Measurements from ENCODE around the gene KLHL26. TPM values are rescaled to one million over a fixed set of nuclear protein-coding genes. Genes with fewer than 3 reads are reported as not detected.
A peak's percentile ranks its signal among the peaks of the same experiment; 100 is the strongest.

Gene KLHL26
- total and polyA plus RNA-seq, 2 of the 13 experiments (the other 11 are each of a cell fraction or from before 2014, with no cell fraction given) = 1.5 to 1.7 TPM

DNA sequence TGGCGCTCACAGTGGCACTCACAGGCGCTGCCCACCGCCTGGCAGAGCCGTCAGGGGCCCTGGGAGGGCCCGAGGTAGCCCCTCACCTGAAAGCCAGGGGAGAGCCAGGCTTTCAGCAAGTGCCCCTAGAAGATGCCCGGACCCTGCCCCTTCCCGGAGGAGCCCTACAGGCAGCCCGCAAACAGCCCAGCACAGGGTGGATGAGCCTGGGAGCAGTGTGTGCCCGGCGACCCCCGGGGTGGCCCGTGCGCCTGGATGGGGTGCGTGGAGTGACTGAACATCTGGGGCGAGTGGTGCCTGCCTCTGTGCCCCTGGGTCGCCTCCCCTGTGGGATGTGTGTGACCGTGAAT lies 31.7 kb upstream of the KLHL26 start (continued):
- TF ChIP-seq ZNF432 (CRISPR knock-in tag; IDR thresholded peaks at IDR 0.05; ENCODE audit: borderline replicate concordance) = no peak

DNA sequence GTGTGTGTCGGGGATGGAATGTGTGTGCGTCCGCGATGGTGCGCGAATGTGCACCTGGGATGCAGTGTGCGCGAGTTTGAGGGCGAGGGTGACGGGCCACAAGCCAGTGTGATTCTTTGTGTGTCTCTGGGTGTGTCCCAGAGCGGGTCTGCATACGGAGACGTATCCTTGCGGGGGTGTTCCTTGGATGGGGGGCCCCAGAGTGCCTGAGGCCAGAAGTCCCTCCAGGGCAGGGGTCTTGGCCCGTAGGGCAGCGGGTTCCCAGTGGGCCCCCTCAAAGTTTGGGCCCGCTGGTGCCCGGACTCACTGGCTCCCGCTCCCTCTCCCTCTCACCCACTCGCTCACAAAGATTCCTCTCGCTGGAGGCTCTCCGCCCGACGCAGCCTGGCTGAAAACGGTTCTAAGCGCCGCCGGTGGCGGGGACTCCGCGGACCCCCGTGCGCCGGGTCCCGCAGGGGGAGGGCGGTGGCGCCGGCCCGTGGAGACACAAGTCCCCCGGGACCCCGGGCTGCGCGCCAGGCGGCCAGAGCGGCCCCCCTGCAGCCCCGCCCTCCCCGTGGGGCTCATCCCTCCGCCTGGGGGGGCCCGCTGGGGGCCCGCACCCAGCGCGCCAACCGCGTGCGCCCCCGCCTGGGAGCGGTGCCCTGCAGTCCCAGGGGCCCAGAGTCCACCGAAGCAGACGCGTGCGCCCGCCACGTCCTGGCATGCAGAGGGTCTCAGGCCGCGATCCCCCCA lies 31.1 kb upstream of the KLHL26 start:
- Histone ChIP-seq H3K27ac (ENCODE audit: extremely low read length, insufficient read depth, low read length) (peak overlapping the region; percentile 68), H4K20me1 (ENCODE audit: insufficient read depth, low read length) (peaks cover 26% of the 10 kb centered on the region), H3K4me2 (ENCODE audit: low read depth, low read length) (peak overlapping the region; percentile 91), H3K9me3 (ENCODE audit: low read length) (no peaks in the 10 kb centered on the region), H3K9ac (ENCODE audit: insufficient read depth, low read depth, low read length) (peak overlapping the region; percentile 80), H2AFZ (ENCODE audit: low read length) (no peak overlapping the region), H3K4me1 (ENCODE audit: insufficient read depth, low read length) (peaks cover 55% of the 10 kb centered on the region), H3K4me3 (replicated peaks in 1 of 3; ENCODE audit: insufficient read depth in 1 of 3, low read depth in 2 of 3, low read length in 3 of 3) (peak overlapping the region; percentile 67 to 82 (median 82)), H3K79me2 (ENCODE audit: insufficient read depth, low read length) (peaks cover 34% of the 10 kb centered on the region), H3K36me3 (replicated peaks in 1 of 2; ENCODE audit: control insufficient read depth in 1 of 2, insufficient read depth in 2 of 2, low read length in 2 of 2) (peaks cover 6 to 12% of the 10 kb centered on the region in 2 experiments; a peak in 3 of 5 replicates), H3K27me3 (ENCODE audit: control insufficient read depth in 1 of 2, insufficient read depth in 2 of 2, low read length in 2 of 2) (no peaks in the 10 kb centered on the region; a peak in 1 of 5 replicates)
- ChIA-PET CTCF (ENCODE audit: low intra/inter-chr PET ratio, low total read pairs) (no interaction called here), POLR2A (interaction anchor here (1.6 kb wide), 1 partner anchor 16 kb away, joined by 4 read pairs; no protein-coding TSS in a partner anchor)
- 0% methylated on average over 5 of the region's 65 CpGs for WGBS (ENCODE audit: low lambda C conversion rate)
- DNase-seq (ENCODE audit: low spot score) (no peak), ATAC-seq (no peak), FAIRE-seq (no peak)
- in situ Hi-C loops (cut with HindIII; ENCODE audit: extremely low pct_ligation_motif_present, low pct_unique_long_range_greater_than_20kb) (no loop called here), intact Hi-C loops (cut with micrococcal nuclease; ENCODE audit: unreplicated experiment) (no loop called here)
- no TSS peak for BruUV-seq (replicated peaks)
- TF ChIP-seq, protein P1, sequence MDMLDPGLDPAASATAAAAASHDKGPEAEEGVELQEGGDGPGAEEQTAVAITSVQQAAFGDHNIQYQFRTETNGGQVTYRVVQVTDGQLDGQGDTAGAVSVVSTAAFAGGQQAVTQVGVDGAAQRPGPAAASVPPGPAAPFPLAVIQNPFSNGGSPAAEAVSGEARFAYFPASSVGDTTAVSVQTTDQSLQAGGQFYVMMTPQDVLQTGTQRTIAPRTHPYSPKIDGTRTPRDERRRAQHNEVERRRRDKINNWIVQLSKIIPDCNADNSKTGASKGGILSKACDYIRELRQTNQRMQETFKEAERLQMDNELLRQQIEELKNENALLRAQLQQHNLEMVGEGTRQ (IDR thresholded peaks at IDR 0.05; ENCODE audit: low read depth, low read length) = no peak
- TF ChIP-seq, protein P1 (CRISPR knock-in tag; IDR thresholded peaks at IDR 0.05; ENCODE audit: borderline replicate concordance) = no peak
- TF ChIP-seq ZNF124 (CRISPR knock-in tag; IDR thresholded peaks at IDR 0.05) = no peak
- TF ChIP-seq ETV6 (CRISPR knock-in tag; conservative IDR thresholded peaks at IDR 0.05) = no peak
- TF ChIP-seq ZNF788 (CRISPR knock-in tag; IDR thresholded peaks at IDR 0.05; ENCODE audit: borderline replicate concordance) = no peak; the same call in 1 of the 2 replicates
- TF ChIP-seq, protein P2, sequence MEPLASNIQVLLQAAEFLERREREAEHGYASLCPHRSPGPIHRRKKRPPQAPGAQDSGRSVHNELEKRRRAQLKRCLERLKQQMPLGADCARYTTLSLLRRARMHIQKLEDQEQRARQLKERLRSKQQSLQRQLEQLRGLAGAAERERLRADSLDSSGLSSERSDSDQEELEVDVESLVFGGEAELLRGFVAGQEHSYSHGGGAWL (CRISPR knock-in tag; IDR thresholded peaks at IDR 0.05) = no peak
- TF ChIP-seq, protein P3, sequence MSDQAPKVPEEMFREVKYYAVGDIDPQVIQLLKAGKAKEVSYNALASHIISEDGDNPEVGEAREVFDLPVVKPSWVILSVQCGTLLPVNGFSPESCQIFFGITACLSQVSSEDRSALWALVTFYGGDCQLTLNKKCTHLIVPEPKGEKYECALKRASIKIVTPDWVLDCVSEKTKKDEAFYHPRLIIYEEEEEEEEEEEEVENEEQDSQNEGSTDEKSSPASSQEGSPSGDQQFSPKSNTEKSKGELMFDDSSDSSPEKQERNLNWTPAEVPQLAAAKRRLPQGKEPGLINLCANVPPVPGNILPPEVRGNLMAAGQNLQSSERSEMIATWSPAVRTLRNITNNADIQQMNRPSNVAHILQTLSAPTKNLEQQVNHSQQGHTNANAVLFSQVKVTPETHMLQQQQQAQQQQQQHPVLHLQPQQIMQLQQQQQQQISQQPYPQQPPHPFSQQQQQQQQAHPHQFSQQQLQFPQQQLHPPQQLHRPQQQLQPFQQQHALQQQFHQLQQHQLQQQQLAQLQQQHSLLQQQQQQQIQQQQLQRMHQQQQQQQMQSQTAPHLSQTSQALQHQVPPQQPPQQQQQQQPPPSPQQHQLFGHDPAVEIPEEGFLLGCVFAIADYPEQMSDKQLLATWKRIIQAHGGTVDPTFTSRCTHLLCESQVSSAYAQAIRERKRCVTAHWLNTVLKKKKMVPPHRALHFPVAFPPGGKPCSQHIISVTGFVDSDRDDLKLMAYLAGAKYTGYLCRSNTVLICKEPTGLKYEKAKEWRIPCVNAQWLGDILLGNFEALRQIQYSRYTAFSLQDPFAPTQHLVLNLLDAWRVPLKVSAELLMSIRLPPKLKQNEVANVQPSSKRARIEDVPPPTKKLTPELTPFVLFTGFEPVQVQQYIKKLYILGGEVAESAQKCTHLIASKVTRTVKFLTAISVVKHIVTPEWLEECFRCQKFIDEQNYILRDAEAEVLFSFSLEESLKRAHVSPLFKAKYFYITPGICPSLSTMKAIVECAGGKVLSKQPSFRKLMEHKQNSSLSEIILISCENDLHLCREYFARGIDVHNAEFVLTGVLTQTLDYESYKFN (CRISPR knock-in tag; conservative IDR thresholded peaks at IDR 0.05) = 0 out of 2 replicates have a peak, but pooled peaks have one; percentile 14
- no peak for TF ChIP-seq ZNF343 (CRISPR knock-in tag; IDR thresholded peaks at IDR 0.05)
- no peak for TF ChIP-seq FOXA3 (CRISPR knock-in tag; IDR thresholded peaks at IDR 0.05)
- TF ChIP-seq ZNF274 (CRISPR knock-in tag; IDR thresholded peaks at IDR 0.05) = no peak
- TF ChIP-seq NCOR1 (IDR thresholded peaks at IDR 0.05; ENCODE audit: borderline replicate concordance, low read length) = peak; percentile 38; the same call in 1 of the 2 replicates
- TF ChIP-seq, protein P4, sequence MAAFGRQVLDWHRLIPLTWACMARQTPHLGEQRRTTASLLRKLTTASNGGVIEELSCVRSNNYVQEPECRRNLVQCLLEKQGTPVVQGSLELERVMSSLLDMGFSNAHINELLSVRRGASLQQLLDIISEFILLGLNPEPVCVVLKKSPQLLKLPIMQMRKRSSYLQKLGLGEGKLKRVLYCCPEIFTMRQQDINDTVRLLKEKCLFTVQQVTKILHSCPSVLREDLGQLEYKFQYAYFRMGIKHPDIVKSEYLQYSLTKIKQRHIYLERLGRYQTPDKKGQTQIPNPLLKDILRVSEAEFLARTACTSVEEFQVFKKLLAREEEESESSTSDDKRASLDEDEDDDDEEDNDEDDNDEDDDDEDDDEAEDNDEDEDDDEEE (CRISPR knock-in tag; IDR thresholded peaks at IDR 0.05) = peak; percentile 53; the same call in 1 of the 2 replicates
